Measurements from ENCODE around the gene PLXNA4. TPM values are rescaled to one million over a fixed set of nuclear protein-coding genes. Genes with fewer than 3 reads are reported as not detected.
A peak's percentile ranks its signal among the peaks of the same experiment; 100 is the strongest.
"Not testable (repeated sequence)": the region's sequence is repeated elsewhere in the genome, so short reads cannot be mapped to it uniquely, and the experiment has no call there.

PLXNA4 gene
- total RNA-seq, 1 donor from 2014 or later = 17.6 TPM

- ATAC-seq = no peak
Observed at GRCh38 chr7:132596588-132596987, 20.3 kb upstream of the PLXNA4 start.

GRCh38 chr7:132594741-132595140 is 18.5 kb upstream of the PLXNA4 start:
- intact Hi-C loops (cut with DNase I) = not testable (repeated sequence)

More at GRCh38 chr7:132596588-132596987, 20.3 kb upstream of the PLXNA4 start:
- intact Hi-C loops (cut with DNase I) = no loop called here
- DNase-seq (ENCODE audit: missing footprints) = no peak

GRCh38 chr7:132592936-132593335 is 16.7 kb upstream of the PLXNA4 start:
- intact Hi-C loops (cut with DNase I) = no loop called here
- ATAC-seq (no peak), DNase-seq (ENCODE audit: missing footprints) (no peak)

More at GRCh38 chr7:132594741-132595140, 18.5 kb upstream of the PLXNA4 start:
- DNase-seq (ENCODE audit: missing footprints); ATAC-seq: not testable (repeated sequence)

GRCh38 chr7:132592231-132592920 is 16.1 kb upstream of the PLXNA4 start:
- DNase-seq (ENCODE audit: missing footprints) = no peak
- intact Hi-C loops (cut with DNase I) = no loop called here
- no peak for ATAC-seq

GRCh38 chr7:132590162-132590561 is 13.9 kb upstream of the PLXNA4 start:
- no peak for DNase-seq (ENCODE audit: missing footprints)
- ATAC-seq = no peak
- intact Hi-C loops (cut with DNase I) = no loop called here

GRCh38 chr7:132588596-132588995 is 12.3 kb upstream of the PLXNA4 start:
- intact Hi-C loops (cut with DNase I) = no loop called here
- DNase-seq (ENCODE audit: missing footprints) (no peak), ATAC-seq (no peak)

GRCh38 chr7:132584796-132585494 is 8.7 kb upstream of the PLXNA4 start:
- ATAC-seq (no peak), DNase-seq (ENCODE audit: missing footprints) (no peak)
- intact Hi-C loops (cut with DNase I) = loop anchor here (5.0 kb wide), 1 partner anchor 583 kb away; no protein-coding TSS in a partner anchor

- ATAC-seq (no peak), DNase-seq (ENCODE audit: missing footprints) (peak; percentile 69)
Observed at GRCh38 chr7:132581431-132581830, 5.2 kb upstream of the PLXNA4 start.

GRCh38 chr7:132580717-132581285 is 4.5 kb upstream of the PLXNA4 start:
- peak; percentile 56 for ATAC-seq
- peak; percentile 53 for DNase-seq (ENCODE audit: missing footprints)
- intact Hi-C loops (cut with DNase I) = loop anchor here (2.0 to 5.0 kb wide), 3 partner anchors 262 to 636 kb away; no protein-coding TSS in a partner anchor

More at GRCh38 chr7:132581431-132581830, 5.2 kb upstream of the PLXNA4 start:
- intact Hi-C loops (cut with DNase I) = loop anchor here (2.0 to 5.0 kb wide), 3 partner anchors 263 to 637 kb away; no protein-coding TSS in a partner anchor

GRCh38 chr7:132580277-132580676 is 4.0 kb upstream of the PLXNA4 start:
- DNase-seq (ENCODE audit: missing footprints) (no peak), ATAC-seq (no peak)
- intact Hi-C loops (cut with DNase I) = loop anchor here (2.0 to 5.0 kb wide), 3 partner anchors 261 to 635 kb away; no protein-coding TSS in a partner anchor

GRCh38 chr7:132579260-132579899 is 3.1 kb upstream of the PLXNA4 start:
- DNase-seq (ENCODE audit: missing footprints) = peak; percentile 62
- ATAC-seq = no peak
- intact Hi-C loops (cut with DNase I) = loop anchor here (5.0 kb wide), 3 partner anchors 77 to 182 kb away; no protein-coding TSS in a partner anchor

GRCh38 chr7:132578826-132579225 is 2.6 kb upstream of the PLXNA4 start:
- ATAC-seq = no peak
- intact Hi-C loops (cut with DNase I) = loop anchor here (5.0 kb wide), 3 partner anchors 77 to 182 kb away; no protein-coding TSS in a partner anchor
- DNase-seq (ENCODE audit: missing footprints) = no peak

- DNase-seq (ENCODE audit: missing footprints) = no peak
- intact Hi-C loops (cut with DNase I) = loop anchor here (5.0 kb wide), 3 partner anchors 76 to 181 kb away; no protein-coding TSS in a partner anchor
Observed at GRCh38 chr7:132578050-132578370, 1.7 kb upstream of the PLXNA4 start.

GRCh38 chr7:132577206-132578049 is 1.2 kb upstream of the PLXNA4 start:
- ATAC-seq (peak; percentile 85), DNase-seq (ENCODE audit: missing footprints) (peak; percentile 83)
- intact Hi-C loops (cut with DNase I) = loop anchor here (5.0 kb wide), 3 partner anchors 75 to 180 kb away; no protein-coding TSS in a partner anchor

More at GRCh38 chr7:132578050-132578370, 1.7 kb upstream of the PLXNA4 start:
- ATAC-seq = no peak

GRCh38 chr7:132576721-132577085 is 433 bp upstream of the PLXNA4 start:
- DNase-seq (ENCODE audit: missing footprints) = no peak
- intact Hi-C loops (cut with DNase I) = loop anchor here (5.0 kb wide), 3 partner anchors 74 to 179 kb away; no protein-coding TSS in a partner anchor
- peak; percentile 30 for ATAC-seq

- ATAC-seq (peak; percentile 72), DNase-seq (ENCODE audit: missing footprints) (peak; percentile 80)
- intact Hi-C loops (cut with DNase I) = loop anchor here (5.0 kb wide), 3 partner anchors 73 to 178 kb away; no protein-coding TSS in a partner anchor
Observed at GRCh38 chr7:132575419-132575981, 770 bp downstream of the PLXNA4 start.

GRCh38 chr7:132574223-132574622 is 2.0 kb downstream of the PLXNA4 start:
- no peak for DNase-seq (ENCODE audit: missing footprints)
- ATAC-seq = no peak
- intact Hi-C loops (cut with DNase I) = no loop called here

Data from Right ventricle myocardium inferior (tissue), 1 donor.